HepG2 (cell line): Measurements from ENCODE around the gene WDR91. TPM values are rescaled to one million over a fixed set of nuclear protein-coding genes. Genes with fewer than 3 reads are reported as not detected.

Experiments used
- AFF4 ChIP-seq: sonication (generic); formaldehyde crosslinking; IDR thresholded peaks from 2 replicates; pipeline ENCODE4 v1.4.0; 2020; ENCODE audit warnings: missing genetic modification reagents
- AGO1 ChIP-seq: fragments of 200-400 bp; formaldehyde crosslinking; IDR thresholded peaks from 2 replicates; pipeline ENCODE4 v1.6.1; 2017; ENCODE audit warnings: mild to moderate bottlenecking, low read depth, low read length, moderate library complexity; ENCODE audit not compliant: poor library complexity, severe bottlenecking
- ARNT ChIP-seq: fragments of 450-650 bp; IDR thresholded peaks from 2 replicates; pipeline ENCODE4 v1.6.1; 2017
- ARNT2 ChIP-seq: sonication (generic); formaldehyde crosslinking; IDR thresholded peaks from 2 replicates; pipeline ENCODE4 v1.8.0; 2022; ENCODE audit warnings: mild to moderate bottlenecking, low read depth, missing genetic modification reagents, moderate library complexity
- CREBL2 ChIP-seq: sonication (generic); formaldehyde crosslinking; IDR thresholded peaks from 2 replicates; pipeline ENCODE4 v1.8.1; 2023; ENCODE audit warnings: missing genetic modification reagents, mild to moderate bottlenecking, borderline replicate concordance
- CTCF ChIP-seq: sonication (generic); formaldehyde crosslinking; IDR thresholded peaks from 2 replicates; pipeline ENCODE4 v1.5.0; 2020; ENCODE audit warnings: mild to moderate bottlenecking, missing genetic modification reagents, moderate library complexity
- FOXC1 ChIP-seq: sonication (generic); formaldehyde crosslinking; IDR thresholded peaks from 2 replicates; pipeline ENCODE4 v1.8.0; 2022; ENCODE audit warnings: mild to moderate bottlenecking, missing genetic modification reagents, borderline replicate concordance
- FOXJ3 ChIP-seq: sonication (generic); formaldehyde crosslinking; IDR thresholded peaks from 2 replicates; pipeline ENCODE4 v1.4.0; 2020; ENCODE audit warnings: missing genetic modification reagents, mild to moderate bottlenecking, borderline replicate concordance
- HOXA5 ChIP-seq: sonication (generic); formaldehyde crosslinking; IDR thresholded peaks from 2 replicates; pipeline ENCODE4 v1.4.0; 2020; ENCODE audit warnings: missing genetic modification reagents
- IRF9 ChIP-seq: sonication (generic); formaldehyde crosslinking; IDR thresholded peaks from 2 replicates; pipeline ENCODE4 v1.8.0; 2022; ENCODE audit warnings: missing genetic modification reagents, mild to moderate bottlenecking, borderline replicate concordance
- NR0B2 ChIP-seq: sonication (generic); formaldehyde crosslinking; IDR thresholded peaks from 2 replicates; pipeline ENCODE4 v1.4.0; 2020; ENCODE audit warnings: mild to moderate bottlenecking, missing genetic modification reagents
- PHF20 ChIP-seq: sonication (generic); formaldehyde crosslinking; IDR thresholded peaks from 2 replicates; pipeline ENCODE4 v1.5.0; 2020; ENCODE audit warnings: mild to moderate bottlenecking, missing genetic modification reagents
- POLR2G ChIP-seq: fragments of 200-400 bp; formaldehyde crosslinking; IDR thresholded peaks from 2 replicates; pipeline ENCODE4 v1.6.1; 2018; ENCODE audit warnings: mild to moderate bottlenecking, low read depth, low read length, moderate library complexity
- SALL2 ChIP-seq: sonication (generic); formaldehyde crosslinking; IDR thresholded peaks from 2 replicates; pipeline ENCODE4 v1.8.1; 2023; ENCODE audit warnings: mild to moderate bottlenecking, missing genetic modification reagents, inconsistent platforms
- SIN3A ChIP-seq: IDR thresholded peaks from 2 replicates; pipeline ENCODE4 v1.6.1; 2011; ENCODE audit warnings: low read depth, mild to moderate bottlenecking, control low read depth, low read length, borderline replicate concordance
- SOX13 ChIP-seq, 3 experiments: fragments of 450-650 bp in 1 of 3; sonication (generic) in 1 of 3; formaldehyde crosslinking in 1 of 3; IDR thresholded peaks in 2 of 3; conservative IDR thresholded peaks in 1 of 3; 2 replicates each; pipeline versions ENCODE4 v1.5.0 to v1.6.1; 2016 to 2020; ENCODE audit warnings: antibody characterized with exemption in 1 of 3, mild to moderate bottlenecking in 1 of 3, missing compliant biosample characterization in 1 of 3, missing genetic modification reagents in 1 of 3, moderate library complexity in 1 of 3
- TOE1 ChIP-seq: sonication (generic); formaldehyde crosslinking; IDR thresholded peaks from 2 replicates; pipeline ENCODE4 v1.4.0; 2020; ENCODE audit warnings: mild to moderate bottlenecking, missing genetic modification reagents
- ZNF557 ChIP-seq: sonication (generic); formaldehyde crosslinking; IDR thresholded peaks from 2 replicates; pipeline ENCODE4 v1.4.0; 2020; ENCODE audit warnings: missing genetic modification reagents
- ZNF709 ChIP-seq: sonication (generic); formaldehyde crosslinking; IDR thresholded peaks from 2 replicates; pipeline ENCODE4 v1.5.0; 2020; ENCODE audit warnings: mild to moderate bottlenecking, missing genetic modification reagents
- ZNF713 ChIP-seq: sonication (generic); formaldehyde crosslinking; IDR thresholded peaks from 2 replicates; pipeline ENCODE4 v1.4.0; 2020; ENCODE audit warnings: mild to moderate bottlenecking, missing genetic modification reagents
- ZNF720 ChIP-seq: sonication (generic); formaldehyde crosslinking; IDR thresholded peaks from 2 replicates; pipeline ENCODE4 v1.4.0; 2020; ENCODE audit warnings: missing genetic modification reagents
- polyA plus RNA-seq, 8 experiments: library from polyadenylated mRNA; depleted of rRNA in 3 of 8; stranded (reverse) in 7 of 8; unstranded in 1 of 8; fragments of >200 nt; fragmentation: Illumina TruSeq in 4 of 8; extraction: Trizol in 4 of 8; gene quantifications; 2 replicates each; pipeline versions ENCODE4 v1.2.1 to v1.2.3, GENCODE V29; 2011 to 2016; ENCODE audit warnings: low read depth in 4 of 8, missing spikeins in 1 of 8, mixed read lengths in 1 of 8; ENCODE audit not compliant: insufficient read depth in 1 of 8
- total RNA-seq, 5 experiments: library from RNA; depleted of rRNA; stranded (reverse); fragments of >200 nt; fragmentation: Illumina TruSeq; extraction: Trizol; gene quantifications; 2 replicates each; pipeline ENCODE4 v1.2.3, GENCODE V29; 2016; ENCODE audit warnings: low read depth in 1 of 5

WDR91 gene
- total and polyA plus RNA-seq, 2 of the 13 experiments (the other 11 are each of a cell fraction or from before 2014, with no cell fraction given), result 11.6 to 12.1 TPM

- no peak for TF ChIP-seq AFF4 (CRISPR knock-in tag)
- TF ChIP-seq SOX13 (IDR thresholded peaks at IDR 0.05), result no peak
- no peak for TF ChIP-seq SOX13 (CRISPR knock-in tag; conservative IDR thresholded peaks at IDR 0.05 in 1 of 2, IDR thresholded peaks at IDR 0.05 in 1 of 2)
- no peak for TF ChIP-seq PHF20 (CRISPR knock-in tag)
- no peak for TF ChIP-seq ARNT2
- no peak for TF ChIP-seq SALL2
- no peak for TF ChIP-seq SIN3A
- no peak for TF ChIP-seq ZNF709 (CRISPR knock-in tag)
- no peak for TF ChIP-seq ZNF720
- TF ChIP-seq FOXC1 (CRISPR knock-in tag), result no peak
- no peak for TF ChIP-seq ARNT
- TF ChIP-seq NR0B2 (CRISPR knock-in tag), result no peak
- peak; percentile 89 for TF ChIP-seq AGO1
- TF ChIP-seq CTCF (CRISPR knock-in tag), result peak; percentile 34
- TF ChIP-seq HOXA5 (CRISPR knock-in tag), result no peak
- TF ChIP-seq ZNF557 (CRISPR knock-in tag), result no peak
- no peak for TF ChIP-seq TOE1
- TF ChIP-seq POLR2G, result peak; percentile 19; the same call in 1 of the 2 replicates
- no peak for TF ChIP-seq FOXJ3 (CRISPR knock-in tag)
- TF ChIP-seq CREBL2 (CRISPR knock-in tag), result no peak
- no peak for TF ChIP-seq IRF9 (CRISPR knock-in tag)
- no peak for TF ChIP-seq ZNF713
These were observed 46.8 kb downstream of the WDR91 start (continued) for GRCh38 chr7:135164357-135165061.
